NCI-H524 (cell line): ENCODE data around the gene CALM1.
"Not testable (repeated sequence)": the region's sequence is repeated elsewhere in the genome, so short reads cannot be mapped to it uniquely, and the experiment has no call there.

Experiments used
- DNase-seq, 2 experiments: peaks; one replicate each; lab custom pipeline; 2025; lab: John Stamatoyannopoulos, UW

The CALM1 gene

DNA sequence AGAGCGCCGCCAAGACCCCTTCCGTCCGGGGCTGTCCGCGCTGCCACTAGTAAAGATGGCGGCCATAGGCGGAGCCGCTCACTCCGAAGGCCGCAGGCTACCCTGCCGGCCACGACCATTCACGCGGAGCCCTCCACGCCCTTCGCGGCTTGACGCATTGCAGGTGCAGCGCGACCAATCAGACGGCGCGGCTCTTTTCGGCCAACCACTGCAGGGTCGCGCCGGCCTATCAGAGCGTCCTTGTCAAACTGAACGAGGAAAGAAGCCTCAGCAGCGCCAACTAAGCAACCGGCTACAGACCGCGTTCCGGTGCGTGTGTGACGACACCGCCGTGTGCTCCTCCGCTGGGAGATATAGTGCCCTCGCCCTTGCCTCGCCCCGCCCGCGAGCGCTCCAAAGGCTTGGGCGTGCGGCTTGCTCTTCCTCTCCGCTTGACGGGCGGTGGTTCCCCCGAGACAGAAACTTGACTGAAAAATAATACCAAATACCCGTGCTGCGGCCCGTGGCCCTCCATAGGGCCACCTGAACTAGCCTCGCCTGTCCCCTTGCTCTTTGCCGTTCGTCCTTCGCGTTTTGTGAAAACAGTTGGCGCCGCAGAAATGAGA, 13.6 kb upstream of the CALM1 start:
- DNase-seq, result peak; percentile 100

DNA sequence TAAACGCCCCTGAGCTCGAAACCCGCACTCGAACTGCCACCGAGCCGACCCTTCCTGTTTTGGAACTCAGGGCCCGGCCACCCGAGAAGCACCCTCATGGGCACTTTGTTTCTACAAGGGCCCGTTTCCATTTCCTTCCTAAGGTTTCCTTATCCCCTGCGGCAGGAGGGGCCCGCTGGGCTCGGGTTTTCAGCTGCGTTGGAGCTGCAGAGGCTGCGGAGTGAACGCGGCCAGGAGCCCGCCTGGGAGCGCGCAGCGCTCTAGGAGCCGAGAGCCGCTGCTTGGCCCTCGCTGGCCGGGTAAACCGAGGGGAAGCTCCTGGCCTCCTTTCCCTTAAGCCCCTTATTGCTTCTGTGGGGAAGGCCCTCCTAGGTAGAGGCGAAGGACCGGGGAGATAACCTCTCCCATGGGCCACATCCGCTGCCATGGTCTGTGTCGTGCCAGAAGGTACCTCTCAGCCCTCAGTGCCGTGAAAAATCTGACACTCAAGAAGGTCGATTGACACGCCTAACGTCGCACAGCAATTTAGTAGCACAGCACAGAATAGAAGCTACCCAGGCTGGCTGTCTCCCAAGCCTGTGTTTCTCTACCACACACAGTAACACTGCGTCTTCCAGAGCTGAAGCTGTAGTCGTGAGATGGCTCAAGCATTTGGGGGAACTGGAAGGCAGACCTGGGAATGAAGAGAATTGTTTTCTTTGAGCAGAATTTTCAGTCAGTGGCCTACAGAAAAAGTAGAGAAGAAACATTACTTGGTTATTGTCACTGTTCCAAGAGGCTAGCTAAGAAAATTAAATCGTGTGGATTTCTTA, 12.9 kb upstream of the CALM1 start:
- peak; percentile 75 to 81 for DNase-seq

DNA sequence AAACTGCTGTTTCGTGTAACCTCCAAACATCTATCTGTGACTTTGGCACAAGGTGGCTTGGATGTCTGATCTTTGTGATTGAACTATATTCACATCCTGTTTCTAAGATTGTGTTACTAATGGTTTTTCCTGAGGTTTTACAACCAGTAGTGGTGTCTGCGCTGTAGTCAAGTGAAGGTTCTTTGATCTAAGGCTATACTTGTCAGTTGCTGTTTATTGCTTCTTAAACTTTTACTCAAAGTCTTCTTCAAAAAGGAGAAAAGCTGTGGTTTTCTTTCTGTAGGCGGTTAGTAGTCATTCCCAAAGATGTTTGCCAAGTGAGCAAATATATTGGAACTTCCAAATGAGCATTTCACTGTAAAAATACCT, 12.3 kb upstream of the CALM1 start:
- DNase-seq, result no peak

DNA sequence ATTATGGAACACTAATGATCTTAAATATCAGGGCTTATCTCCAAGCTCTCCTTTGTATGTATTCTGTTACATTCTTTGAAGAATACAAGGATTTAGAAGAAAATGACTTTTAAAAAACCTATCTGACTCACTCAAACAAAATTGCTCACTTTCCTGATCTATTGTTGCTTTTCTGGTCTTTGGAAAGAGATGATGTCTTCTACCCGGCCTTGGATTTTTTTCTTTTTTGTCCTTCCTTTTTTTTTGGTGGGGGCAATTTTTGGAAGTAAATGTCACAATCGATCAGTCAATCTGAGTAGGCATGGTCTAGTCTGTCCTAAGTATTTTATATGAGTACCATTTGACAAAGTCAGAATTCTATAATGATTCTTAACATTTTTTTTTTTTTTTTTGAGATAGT, 10.5 kb upstream of the CALM1 start:
- DNase-seq, result no peak

DNA sequence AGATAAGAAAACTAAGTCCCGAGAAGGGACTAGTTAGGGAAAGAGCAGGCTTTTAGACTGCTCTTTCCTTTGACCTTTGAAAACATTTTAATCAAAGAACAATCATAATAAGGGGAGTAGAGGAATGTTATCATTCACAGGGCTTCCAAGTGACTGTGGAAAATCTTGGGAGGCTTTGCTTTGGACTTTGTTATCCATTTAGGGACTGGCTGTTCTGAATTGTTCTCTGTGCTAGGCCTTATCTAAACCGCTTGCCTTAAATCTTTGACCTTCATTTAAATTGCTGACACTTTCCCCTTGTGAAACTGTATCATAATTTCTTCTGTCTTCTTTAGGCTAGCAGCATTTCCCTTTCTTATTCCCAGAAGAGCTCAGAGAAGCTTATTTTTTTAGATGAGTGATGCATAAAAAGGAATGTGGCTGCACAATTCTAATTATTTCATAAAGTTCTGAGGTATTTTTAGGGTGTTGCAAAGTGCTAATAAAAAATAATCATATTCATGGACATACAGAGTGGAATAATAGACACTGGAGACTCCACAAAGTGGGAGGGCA, 9.5 kb upstream of the CALM1 start:
- no peak for DNase-seq

DNA sequence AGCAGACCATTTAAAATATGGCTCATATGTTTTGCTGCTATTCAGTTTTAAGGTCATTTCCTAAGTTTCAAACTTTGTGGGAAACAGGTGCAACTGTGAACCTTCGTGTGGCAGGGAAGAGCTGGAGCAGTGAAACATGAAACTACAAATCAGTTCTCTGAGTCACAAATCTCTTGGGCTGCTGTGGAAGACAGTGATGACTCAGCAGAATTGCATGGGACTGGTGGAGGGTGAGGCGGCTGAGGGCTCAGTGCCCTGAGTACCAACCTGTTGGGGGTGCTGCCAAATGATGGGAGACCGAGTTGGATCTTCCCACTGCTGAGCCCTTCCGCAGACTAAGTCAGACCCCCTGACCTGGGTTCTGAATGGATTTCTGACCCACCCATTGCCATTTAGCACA, 8.4 kb upstream of the CALM1 start:
- peak; percentile 26 to 30 for DNase-seq

DNA sequence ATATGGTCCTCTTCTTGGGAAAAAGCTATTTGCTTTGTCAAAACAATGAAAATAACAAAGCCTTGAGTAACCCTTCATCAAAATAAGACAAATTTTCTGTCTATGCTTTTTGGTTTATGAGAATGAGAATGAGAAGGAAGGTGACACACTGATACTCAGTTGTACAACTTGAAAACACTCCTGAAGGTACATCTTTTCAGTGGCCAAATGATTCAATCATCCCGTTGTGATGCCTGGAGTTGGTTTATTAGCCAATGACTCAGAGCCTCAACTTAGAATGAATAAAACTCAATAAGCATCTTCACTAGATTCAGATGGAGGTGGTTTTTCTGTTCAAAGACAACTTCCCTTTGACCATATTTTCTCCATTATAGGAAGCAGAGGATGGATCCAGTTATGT, 7.8 kb upstream of the CALM1 start:
- DNase-seq, result no peak

DNA sequence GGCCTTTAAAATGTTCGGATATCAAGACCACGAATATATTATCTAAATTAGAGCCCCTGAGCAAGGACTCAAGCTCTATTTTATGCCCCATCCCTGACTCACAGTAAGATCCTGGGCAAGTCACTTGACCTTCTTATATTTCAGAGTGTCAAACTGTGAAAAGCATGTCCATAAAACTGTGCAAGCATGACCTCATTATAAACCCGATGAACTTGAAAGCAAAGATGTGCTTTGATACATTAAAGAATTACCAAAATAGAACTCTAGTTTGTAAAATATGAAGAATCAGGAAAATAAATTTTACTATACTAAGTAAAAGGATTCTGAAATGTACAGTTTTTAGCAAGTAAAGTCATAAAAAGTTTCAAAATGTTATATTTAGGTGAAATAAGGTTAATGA, 2.9 kb upstream of the CALM1 start:
- DNase-seq, result no peak

DNA sequence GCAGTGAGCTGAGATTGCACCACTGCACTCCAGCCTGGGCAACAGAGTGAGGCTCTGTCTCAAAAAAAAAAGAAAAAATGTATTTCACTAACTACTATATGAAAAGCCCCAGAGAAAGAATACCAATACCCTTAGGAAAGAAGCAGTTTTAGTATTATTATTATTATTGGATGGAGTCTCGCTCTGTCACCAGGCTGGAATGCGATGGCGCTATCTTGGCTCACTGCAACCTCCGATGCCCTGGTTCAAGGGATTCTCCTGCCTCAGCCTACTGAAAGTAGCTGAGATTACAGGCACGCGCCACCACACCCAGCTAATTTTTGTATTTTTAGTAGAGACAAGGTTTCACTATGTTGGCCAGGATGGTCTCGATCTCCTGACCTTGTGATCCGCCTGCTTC, 2.0 kb upstream of the CALM1 start:
- not testable (repeated sequence) for DNase-seq

DNA sequence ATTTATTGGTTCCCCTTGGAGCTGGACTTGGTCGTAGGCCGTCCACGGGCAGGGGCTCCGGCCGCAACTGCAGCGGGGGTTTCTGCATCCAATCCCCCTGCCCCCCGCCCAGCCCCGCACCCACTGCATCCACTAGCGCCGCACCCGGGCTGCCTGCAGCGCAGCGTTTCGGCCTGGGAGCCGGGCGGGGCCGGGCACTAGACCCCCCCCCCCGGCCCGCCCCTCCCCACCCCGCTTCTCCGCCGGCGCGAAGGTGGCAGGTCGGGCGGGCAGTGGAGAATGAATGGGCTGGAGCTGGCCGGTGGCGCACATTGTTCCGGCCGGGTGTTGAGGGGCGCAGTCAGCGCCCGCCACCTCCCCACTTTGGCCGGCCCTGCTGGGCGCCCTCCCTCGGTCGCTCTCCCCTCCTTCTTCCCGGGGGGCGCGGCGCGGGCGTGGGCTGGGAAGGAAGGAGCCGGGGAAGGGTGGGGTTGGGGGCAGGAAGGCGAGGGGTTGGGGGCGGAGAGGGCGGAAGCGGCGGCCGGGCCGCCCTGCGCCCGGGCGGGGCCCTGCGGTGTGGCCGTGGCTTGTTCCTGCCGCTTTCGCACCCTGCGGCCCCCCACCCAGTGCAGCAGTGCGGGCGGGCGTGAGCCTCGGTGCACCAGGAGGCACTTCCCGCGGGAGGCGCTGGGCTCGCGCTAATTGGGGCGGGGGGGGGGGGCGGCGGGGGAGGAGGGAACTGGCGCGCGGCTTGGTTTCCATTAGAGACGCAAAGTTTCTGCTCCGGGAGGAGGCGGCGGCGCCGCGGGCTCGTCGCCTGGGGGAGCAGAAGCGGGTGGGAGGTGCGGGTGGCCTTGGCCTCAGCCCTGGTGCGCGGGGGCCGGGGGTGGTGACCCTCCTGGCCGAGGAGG, 841 bp downstream of the CALM1 start:
- peak; percentile 75 to 78 for DNase-seq

DNA sequence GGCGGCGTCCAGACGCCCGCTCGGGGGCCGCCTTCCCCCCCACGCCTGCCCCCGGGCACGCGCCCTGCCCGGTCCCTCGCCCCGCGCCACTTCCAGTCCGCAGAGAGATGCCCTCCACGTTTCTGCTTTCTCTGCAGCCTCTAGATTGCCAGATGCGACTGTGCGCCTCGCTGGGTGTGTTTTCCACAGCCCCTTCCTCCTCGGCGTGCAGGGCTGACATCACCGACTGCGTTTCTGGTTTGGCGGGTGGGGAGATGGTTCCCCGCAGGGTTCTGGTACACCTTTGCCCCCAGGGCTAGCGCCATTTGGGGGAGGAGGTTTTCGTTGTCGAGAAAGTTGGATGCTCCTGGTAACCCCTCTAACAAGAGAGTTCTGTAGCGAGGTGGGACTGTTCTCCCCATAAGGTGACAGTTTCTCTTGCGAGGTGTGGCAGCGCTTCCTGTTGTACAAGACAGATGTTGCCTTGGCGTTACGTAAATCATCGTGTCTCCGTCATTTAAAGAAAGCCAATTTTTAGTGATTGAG, 1.5 kb downstream of the CALM1 start:
- peak; percentile 72 to 78 for DNase-seq

DNA sequence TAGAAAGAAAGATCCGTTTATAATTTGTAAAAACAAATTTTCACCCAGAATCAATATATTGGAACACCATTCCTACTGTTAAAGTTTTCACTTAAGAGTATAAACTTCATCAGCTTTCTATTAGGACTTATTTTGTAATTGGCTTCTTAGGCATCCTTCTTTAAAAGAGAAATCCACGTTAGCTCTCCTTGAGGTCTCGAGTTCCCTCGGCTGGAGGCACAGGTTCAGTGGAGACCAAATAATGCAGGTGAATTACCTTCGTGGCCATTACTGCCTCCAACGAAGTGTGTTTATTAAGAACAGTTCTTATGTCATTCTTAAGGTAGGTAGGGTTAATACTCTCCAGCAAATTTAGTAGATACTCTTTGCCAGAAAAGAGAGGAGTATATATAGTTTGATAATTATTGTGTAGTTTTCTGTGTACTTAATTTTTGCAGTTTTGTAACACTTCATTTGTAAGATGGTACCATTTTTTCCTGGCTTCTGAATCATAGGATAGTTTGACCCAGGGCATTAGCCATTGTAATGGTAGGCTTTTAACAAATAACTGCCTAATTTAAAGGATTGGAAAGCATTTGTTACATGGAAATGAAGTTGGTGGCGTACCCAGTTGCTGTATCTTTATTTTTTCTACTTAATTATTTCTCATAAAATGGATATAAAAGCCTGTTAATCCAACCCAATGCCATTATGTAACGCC, 2.2 kb downstream of the CALM1 start:
- DNase-seq, result no peak

DNA sequence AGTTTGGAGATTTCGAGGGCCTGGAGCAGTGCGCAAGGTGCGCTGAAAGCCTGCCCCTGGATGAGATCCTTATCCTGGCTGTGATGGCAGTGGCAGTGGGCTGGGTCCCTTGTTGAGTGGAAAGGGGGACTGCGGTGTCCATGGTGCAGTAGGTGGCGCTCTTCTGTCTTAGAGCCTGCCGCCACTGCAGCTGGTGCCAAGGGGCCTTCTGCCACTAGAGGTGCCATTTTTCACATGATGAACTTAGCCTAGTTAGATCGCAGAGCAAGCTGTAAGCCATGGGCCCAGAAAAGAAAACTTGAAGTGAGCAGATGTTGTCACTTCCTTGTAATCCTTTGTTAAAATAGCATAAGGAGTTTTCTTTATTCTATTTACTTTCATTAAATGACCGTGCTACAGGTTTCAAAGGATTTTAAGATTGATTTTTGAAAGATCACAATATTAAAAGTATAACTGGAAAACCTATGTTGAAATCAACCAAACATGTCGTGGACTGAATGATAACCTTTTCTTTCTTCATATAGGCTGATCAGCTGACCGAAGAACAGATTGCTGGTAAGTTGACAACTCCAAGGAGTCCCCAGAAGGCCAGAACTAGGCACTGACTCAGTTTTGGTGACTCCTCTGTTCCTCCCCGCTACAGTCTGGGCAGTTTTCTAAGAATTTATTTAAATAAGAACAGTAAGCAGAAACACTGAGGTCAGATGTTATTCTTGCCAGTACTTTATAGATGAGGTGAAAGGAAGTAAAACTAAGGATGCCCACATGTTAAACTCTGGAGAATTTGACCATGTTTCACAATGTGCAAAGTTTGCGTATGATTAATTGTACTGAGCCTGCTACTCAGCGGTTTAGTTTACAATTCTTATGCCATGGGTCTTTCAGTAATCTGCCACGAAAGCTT, 3.0 kb downstream of the CALM1 start:
- peak; percentile 98 to 99 for DNase-seq

DNA sequence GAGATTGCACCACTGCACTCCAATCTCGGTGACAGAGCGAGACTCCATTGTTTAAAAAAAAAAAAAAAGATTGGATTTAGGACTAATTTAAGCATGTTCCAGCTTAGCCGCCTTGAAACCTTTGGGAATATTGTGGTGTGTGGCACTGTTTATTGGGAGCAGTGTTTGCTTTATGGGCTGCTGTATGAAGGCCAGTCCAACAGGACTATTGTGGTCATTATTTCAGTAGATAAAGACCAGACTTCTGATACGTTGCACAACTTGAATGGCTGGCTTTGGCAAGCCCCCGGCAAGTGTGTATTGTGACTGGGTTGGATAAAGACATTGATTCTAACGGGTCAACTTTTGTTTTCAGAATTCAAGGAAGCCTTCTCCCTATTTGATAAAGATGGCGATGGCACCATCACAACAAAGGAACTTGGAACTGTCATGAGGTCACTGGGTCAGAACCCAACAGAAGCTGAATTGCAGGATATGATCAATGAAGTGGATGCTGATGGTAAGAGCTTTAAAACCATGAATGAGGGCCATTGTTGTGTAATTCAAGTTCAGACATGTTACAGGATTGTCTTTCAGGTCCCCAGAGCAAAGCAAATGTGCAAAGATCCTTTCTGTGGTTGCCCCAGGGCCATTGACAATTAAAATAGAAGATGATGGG, 4.2 kb downstream of the CALM1 start:
- no peak for DNase-seq

DNA sequence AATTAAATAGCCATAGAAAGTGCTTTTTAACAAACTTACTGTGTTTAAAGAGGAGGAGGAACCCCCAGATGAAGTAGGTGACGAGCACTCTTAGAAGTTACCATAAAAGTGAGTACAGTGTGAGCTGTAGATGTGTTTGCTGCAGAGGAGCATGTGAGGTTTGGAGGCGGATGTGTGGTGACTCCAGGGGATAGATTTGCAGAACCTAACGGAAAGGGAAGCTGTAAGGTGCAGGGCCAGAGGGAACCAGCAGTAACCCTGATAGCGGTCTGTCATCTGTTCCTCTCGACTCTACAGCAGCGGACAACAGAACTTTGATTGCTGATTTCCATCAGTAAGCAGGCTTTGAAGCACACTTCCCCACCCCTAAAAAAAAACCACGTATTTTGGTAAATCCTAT, 5.2 kb downstream of the CALM1 start:
- DNase-seq, result no peak

DNA sequence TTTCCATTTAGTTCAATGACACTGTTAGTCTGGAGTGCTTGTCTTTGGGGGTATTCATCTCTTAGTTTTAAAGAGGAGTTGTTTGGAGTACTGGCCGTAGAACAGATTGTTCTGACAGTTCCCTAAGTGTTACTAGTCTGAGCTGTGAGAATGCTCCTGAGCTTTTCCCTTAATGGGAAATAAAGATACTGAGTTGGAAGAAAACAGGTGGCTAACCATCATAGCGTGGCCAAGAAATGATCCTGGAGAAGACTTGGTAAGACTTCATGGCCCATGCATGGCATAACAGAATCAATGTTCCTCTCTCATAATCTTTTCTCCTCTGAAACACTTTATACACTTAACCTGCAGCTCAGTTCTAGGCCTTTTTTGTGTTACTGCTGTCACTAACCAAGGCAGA, 6.2 kb downstream of the CALM1 start:
- DNase-seq, result no peak

DNA sequence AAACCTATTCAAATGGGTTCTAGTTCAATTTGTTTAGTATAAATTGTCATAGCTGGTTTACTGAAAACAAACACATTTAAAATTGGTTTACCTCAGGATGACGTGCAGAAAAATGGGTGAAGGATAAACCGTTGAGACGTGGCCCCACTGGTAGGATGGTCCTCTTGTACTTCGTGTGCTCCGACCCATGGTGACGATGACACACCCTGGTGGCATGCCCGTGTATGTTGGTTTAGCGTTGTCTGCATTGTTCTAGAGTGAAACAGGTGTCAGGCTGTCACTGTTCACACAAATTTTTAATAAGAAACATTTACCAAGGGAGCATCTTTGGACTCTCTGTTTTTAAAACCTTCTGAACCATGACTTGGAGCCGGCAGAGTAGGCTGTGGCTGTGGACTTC, 8.3 kb downstream of the CALM1 start:
- DNase-seq, result no peak

DNA sequence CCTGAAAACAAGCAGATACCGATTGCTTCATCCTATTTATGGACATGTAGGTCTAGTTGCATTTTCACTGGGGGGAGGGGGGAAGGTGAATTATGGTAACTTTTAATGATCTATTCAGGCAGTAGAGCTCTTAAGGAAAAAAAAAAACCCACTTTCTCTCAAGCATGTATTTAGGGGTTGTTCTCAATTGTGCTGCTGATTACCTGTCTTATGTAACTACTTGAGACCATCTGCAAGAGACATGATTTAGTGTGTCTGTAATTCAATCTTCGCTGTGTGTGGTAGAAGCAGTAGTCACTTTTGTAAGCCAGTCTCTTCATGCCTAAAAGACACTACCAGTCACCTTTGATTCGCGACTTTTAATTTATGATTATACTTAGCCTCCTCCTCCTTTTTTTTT, 8.9 kb downstream of the CALM1 start:
- DNase-seq, result peak; percentile 90 to 98

DNA sequence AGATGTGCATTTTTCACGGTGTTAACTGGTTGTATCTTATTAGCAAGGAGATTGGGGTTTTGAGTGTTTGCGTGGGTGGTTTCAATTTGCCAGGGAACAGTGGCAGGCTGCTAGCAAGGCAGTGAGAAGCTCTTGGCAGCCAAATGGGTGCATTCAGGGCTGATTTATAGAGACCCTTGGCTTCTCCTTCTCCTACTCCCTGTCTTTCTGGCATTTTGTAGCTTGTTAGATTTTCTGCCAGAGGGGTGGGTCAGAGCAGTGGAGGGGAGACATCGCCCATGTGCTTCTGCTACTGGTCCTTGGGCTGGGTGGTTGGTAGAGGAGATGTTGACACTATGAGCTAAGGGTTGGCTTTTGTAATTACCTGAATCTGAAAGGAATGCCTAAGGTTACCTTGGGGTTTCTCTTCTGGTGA, 9.6 kb downstream of the CALM1 start:
- no peak for DNase-seq

DNA sequence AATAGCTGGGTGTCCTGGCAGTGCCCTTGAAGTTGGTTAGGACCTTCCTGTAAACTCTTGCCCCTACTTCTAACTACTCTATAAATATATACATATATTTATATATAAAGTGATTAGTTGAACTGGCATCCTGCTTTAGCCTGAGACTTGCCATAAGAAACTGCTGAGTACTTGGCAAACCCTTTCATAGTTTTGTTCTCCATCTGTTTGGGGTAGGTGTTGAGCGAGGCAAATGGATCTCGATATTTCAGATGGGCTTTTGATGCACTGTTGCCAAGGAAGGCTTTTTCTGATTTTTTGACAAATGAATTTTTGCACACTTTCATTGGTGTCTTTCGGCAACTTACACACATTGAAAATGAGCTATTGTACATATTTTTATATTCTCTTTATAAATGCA, 10.4 kb downstream of the CALM1 start:
- peak in 1 of 2 experiments; percentile 17 for DNase-seq
